Stimulated activated naive CD8-positive, alpha-beta T cell treated with anti-CD3 and anti-CD28 coated beads, Interleukin-15, Interleukin-2, amounts not matched to agents 100 ng/mL and 50 ng/mL, for 24 hours (primary cell): ENCODE measurements around the gene IL11.

ENCODE experiments used
- H3K27ac Mint-ChIP-seq: one replicate; pipeline ENCODE4 v1.8.0; 2021; ENCODE audit warnings: mild to moderate bottlenecking, mixed read lengths
- H3K27me3 Mint-ChIP-seq: one replicate; pipeline ENCODE4 v1.8.0; 2021; ENCODE audit warnings: mixed read lengths
- H3K36me3 Mint-ChIP-seq: one replicate; pipeline ENCODE4 v1.8.0; 2021; ENCODE audit warnings: low read depth, mixed read lengths
- H3K4me1 Mint-ChIP-seq: one replicate; pipeline ENCODE4 v1.8.0; 2021; ENCODE audit warnings: low read depth, mixed read lengths
- H3K4me3 Mint-ChIP-seq: one replicate; pipeline ENCODE4 v1.8.0; 2021; ENCODE audit warnings: mild to moderate bottlenecking, mixed read lengths
- H3K9me3 Mint-ChIP-seq: one replicate; pipeline ENCODE4 v1.8.0; 2021; ENCODE audit warnings: mixed read lengths

IL11 gene

GRCh38 chr19:55384131-55384919 lies 14.1 kb upstream of the IL11 start, which contains the start of gene TMEM238:
Gene TMEM238 (minus strand): TSS chr19:55384292. CDS start chr19:55384259, 33 bp downstream.
- peaks cover 49% of the 10 kb centered on the region for H3K4me1 Mint-ChIP-seq
- peaks cover 38% of the 10 kb centered on the region for H3K36me3 Mint-ChIP-seq
- H3K27ac Mint-ChIP-seq: peak within 1 kb of the TSS; percentile 100
- H3K27me3 Mint-ChIP-seq: no peaks in the 10 kb centered on the region
- peak within 1 kb of the TSS; percentile 100 for H3K4me3 Mint-ChIP-seq
- H3K9me3 Mint-ChIP-seq: no peaks in the 10 kb centered on the region

GRCh38 chr19:55383279-55384130 lies 13.2 kb upstream of the IL11 start:
- Mint-ChIP-seq H3K4me3 (peak overlapping the region; percentile 90), H3K27me3 (no peaks in the 10 kb centered on the region), H3K4me1 (peaks cover 42% of the 10 kb centered on the region), H3K27ac (peak overlapping the region; percentile 95), H3K36me3 (peaks cover 32% of the 10 kb centered on the region), H3K9me3 (no peaks in the 10 kb centered on the region)

DNA sequence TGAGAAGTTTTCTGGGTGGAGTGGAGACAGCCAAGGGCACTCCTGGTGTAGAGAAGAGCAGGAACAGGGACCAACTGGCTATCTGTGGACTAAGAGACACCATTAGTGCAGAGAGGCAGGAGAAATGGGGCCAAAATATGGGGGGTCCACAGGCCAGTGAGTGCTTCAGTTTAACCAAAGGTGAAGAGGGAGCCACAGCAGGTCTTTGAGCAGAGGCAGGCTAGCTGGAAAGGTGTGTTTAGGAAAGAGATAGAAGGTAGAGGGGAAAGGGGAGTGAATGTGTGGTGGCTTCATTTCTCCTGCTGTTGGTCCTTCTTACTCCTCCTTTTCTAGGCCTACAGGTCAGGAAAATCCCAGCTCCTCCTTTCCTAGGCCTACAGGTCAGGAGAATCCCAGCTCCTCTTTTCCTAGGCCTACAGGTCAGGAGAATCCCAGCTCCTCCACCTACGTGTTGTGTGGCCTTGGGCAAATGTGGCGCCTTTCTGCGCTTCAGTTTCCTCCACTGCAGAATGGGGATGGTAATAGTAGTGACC lies 12.3 kb upstream of the IL11 start:
- Mint-ChIP-seq H3K9me3 (no peaks in the 10 kb centered on the region), H3K4me1 (peaks cover 33% of the 10 kb centered on the region), H3K27me3 (no peaks in the 10 kb centered on the region), H3K36me3 (peaks cover 25% of the 10 kb centered on the region), H3K27ac (peak overlapping the region; percentile 95), H3K4me3 (peak overlapping the region; percentile 90)

- Mint-ChIP-seq H3K9me3 (no peaks in the 10 kb centered on the region), H3K4me3 (peak overlapping the region; percentile 90), H3K36me3 (peaks cover 19% of the 10 kb centered on the region), H3K27ac (no peak overlapping the region), H3K4me1 (peaks cover 29% of the 10 kb centered on the region), H3K27me3 (no peaks in the 10 kb centered on the region)
Observed at GRCh38 chr19:55382013-55382412, 11.8 kb upstream of the IL11 start.

DNA sequence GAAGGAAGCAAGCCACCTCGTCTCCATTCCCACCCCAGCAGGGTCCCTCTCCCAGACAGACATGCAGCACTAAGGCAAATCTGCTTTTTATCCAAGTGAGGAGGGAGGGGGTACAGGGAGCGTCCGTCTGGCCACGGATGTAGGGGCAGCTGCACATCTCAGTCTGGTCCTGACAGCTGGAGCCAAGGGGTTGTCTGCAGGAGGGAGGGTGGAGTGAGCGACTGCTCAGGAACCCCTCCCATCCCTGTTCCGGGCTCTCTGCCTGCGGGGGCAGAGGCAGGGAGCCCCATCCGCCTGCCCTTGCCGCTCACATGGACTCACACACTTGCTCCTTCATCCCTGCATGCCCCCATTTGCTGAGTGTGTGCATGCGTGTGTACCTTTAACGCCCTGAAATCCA lies 8.9 kb upstream of the IL11 start:
- peaks cover 15% of the 10 kb centered on the region for H3K4me1 Mint-ChIP-seq
- H3K27me3 Mint-ChIP-seq: peaks cover 6% of the 10 kb centered on the region
- H3K9me3 Mint-ChIP-seq: no peaks in the 10 kb centered on the region
- H3K27ac Mint-ChIP-seq: no peak overlapping the region
- peaks cover 5% of the 10 kb centered on the region for H3K36me3 Mint-ChIP-seq
- no peak overlapping the region for H3K4me3 Mint-ChIP-seq

DNA sequence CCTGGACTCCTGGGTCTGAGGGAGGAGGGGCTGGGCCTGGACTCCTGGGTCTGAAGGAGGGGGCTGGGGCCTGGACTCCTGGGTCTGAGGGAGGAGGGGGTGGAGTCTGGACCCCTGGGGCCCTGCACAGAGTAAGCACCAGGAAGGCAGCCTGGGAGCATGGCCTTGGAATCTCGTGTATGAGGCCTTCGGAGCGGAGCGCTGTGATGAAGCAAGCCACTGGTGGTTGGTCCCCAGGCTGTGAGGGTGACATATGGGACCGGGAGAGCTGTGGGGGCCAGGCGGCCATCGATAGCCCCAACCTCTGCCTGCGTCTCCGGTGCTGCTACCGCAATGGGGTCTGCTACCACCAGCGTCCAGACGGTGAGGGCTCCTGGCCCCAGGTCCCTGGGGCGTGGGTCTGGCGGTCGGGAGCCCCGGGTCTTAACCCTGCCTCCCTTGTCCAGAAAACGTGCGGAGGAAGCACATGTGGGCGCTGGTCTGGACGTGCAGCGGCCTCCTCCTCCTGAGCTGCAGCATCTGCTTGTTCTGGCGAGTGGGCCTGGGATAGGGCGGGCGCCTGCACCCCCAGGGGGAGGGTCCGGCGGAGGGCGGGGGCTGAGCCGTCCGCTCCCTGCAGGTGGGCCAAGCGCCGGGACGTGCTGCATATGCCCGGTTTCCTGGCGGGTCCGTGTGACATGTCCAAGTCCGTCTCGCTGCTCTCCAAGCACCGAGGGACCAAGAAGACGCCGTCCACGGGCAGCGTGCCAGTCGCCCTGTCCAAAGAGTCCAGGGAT lies 7.3 kb upstream of the IL11 start:
- Mint-ChIP-seq H3K36me3 (peaks cover 5% of the 10 kb centered on the region), H3K4me3 (no peak overlapping the region), H3K27me3 (peaks cover 11% of the 10 kb centered on the region), H3K9me3 (no peaks in the 10 kb centered on the region), H3K4me1 (peaks cover 10% of the 10 kb centered on the region), H3K27ac (no peak overlapping the region)

DNA sequence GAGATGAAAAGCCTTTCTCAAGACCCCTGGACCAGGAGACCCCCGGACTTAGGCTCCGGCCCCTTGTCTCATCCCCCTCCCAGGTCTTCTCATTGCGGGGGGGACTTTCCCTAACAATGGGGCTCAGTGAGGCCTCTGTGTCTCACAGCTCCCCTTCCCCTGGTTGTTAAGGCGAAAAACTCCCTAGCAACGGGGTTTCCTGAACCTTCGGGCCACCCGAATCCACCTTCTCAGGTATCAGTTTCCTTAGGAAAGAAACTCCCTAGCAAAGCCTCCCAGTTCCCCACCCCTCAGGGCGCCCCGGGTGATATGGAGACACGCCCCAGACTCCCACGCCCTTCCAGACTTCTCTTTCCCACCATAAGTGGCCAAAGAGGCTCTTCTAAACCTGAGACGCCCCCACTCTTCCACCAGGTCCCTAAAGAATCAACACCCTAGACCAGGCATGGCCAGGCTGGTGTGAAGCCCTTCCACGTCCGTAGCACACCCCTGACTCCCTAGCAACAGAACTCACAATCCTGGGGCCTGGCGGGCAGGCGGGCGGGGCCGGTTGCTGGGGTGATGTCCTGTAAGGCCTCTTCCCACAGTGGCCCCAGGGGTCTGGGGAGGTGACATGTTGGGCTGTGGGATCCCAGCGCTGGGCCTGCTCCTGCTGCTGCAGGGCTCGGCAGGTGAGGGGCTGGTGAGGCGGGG lies 6.1 kb upstream of the IL11 start, which contains the start of gene TMEM190:
TMEM190 (plus strand) TSS at position 586 of the 693 bp plus-strand sequence; CDS start at position 614, 28 bp downstream.
- Mint-ChIP-seq H3K4me3 (no peak within 1 kb of the TSS), H3K27ac (no peak within 1 kb of the TSS), H3K4me1 (peaks cover 11% of the 10 kb centered on the region), H3K27me3 (peaks cover 20% of the 10 kb centered on the region), H3K9me3 (no peaks in the 10 kb centered on the region), H3K36me3 (no peaks in the 10 kb centered on the region)

DNA sequence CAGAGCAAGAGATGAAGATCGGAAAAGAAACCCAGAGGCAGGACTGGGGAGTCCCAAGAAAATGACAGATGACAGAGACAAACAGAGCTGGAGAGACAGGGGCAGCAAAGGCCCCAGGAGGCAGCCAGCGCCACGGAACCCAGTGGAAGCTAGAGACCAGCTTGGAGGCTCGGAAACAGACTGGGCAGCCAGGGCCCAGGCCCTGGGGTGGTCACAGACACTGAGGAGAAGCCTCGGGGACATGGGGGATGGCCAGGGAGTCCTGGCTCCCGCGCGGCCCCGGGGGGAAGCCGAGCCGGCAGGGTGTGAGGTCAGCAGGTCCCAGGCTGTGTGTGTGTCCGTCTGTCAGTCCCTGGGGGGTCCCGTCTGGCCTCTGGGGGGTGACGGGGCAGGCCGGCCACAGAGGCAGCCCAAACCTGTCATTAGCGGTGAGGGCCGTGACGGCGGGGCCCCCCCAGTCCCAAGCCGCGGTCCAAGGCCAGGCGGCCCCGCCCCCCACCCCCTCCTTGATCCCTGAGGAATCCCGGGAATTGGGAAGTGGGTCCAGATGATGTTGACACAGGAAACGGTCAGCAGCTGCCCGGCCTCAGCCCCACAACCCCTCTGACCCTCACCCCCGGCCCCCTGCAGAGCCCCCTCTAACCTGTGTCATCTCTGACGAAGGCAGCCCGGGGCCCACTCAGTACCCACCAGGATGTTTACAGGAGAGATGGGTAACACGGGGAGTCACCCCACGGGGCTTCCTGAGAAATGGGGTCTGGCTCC lies 3.9 kb upstream of the IL11 start:
- Mint-ChIP-seq H3K4me3 (no peak overlapping the region), H3K27me3 (peaks cover 36% of the 10 kb centered on the region), H3K36me3 (no peaks in the 10 kb centered on the region)

GRCh38 chr19:55373306-55373992 lies 3.2 kb upstream of the IL11 start:
- Mint-ChIP-seq H3K36me3 (no peaks in the 10 kb centered on the region), H3K27ac (peak overlapping the region; percentile 71), H3K4me1 (peaks cover 21% of the 10 kb centered on the region), H3K27me3 (peaks cover 36% of the 10 kb centered on the region), H3K9me3 (no peaks in the 10 kb centered on the region), H3K4me3 (no peak overlapping the region)

More for the DNA sequence above, 3.9 kb upstream of the IL11 start:
- Mint-ChIP-seq H3K9me3 (no peaks in the 10 kb centered on the region), H3K4me1 (peaks cover 21% of the 10 kb centered on the region), H3K27ac (peak overlapping the region; percentile 71)

DNA sequence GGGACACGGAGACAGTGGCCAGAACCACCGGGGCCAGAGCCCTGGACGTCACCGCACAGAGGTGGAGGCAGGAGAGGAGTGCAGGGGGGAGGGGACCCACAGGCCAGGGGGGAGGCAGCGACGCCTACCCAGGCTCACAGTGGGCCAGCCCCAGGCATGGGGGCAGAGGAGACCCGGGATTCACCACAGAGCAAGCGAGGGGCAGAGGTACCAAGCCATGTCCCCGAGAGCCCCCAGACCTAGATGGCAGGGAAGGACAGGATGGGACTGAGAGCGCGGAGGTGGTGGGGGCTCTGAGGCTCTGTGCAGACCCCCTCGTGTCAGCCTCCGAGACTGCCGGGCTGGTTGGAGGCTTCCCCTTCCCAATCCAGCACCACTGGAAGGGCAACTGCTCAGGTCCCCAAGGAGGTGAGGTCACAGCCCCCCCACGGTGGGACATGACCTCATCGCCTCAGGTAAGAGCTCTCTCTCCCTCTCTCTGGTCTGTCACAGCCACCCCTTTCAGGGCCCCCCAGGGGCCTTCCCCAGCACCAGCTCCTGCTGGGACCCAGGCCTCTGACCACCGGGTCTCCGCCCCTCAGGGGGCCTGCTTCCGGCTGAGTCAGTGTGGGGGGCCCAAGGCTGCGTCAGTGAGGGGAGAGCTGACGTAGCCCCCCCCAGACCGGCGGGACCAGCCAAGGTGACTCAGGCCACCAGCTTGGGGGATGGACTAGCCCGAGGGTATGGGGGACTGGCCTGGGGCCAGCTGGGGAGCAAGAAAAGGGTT lies 2.2 kb upstream of the IL11 start:
- Mint-ChIP-seq H3K4me1 (peaks cover 21% of the 10 kb centered on the region), H3K4me3 (no peak overlapping the region), H3K27ac (no peak overlapping the region), H3K36me3 (no peaks in the 10 kb centered on the region), H3K27me3 (peaks cover 40% of the 10 kb centered on the region), H3K9me3 (no peaks in the 10 kb centered on the region)

GRCh38 chr19:55369653-55370304 lies 484 bp downstream of the IL11 start:
- Mint-ChIP-seq H3K27ac (no peak overlapping the region), H3K9me3 (no peaks in the 10 kb centered on the region), H3K4me1 (peaks cover 21% of the 10 kb centered on the region), H3K36me3 (no peaks in the 10 kb centered on the region), H3K4me3 (peak overlapping the region; percentile 73), H3K27me3 (peaks cover 34% of the 10 kb centered on the region)
